ENCODE results near the gene M1AP. TPM values are rescaled to one million over a fixed set of nuclear protein-coding genes. Genes with fewer than 3 reads are reported as not detected.

Gene M1AP
- total and polyA plus RNA-seq, 2 donors, result 0.15 to 0.21 TPM

Other genes starting within 250 kb of the M1AP start
- 0.74 TPM for gene C2orf81, start 226.7 kb downstream of the M1AP start, total RNA-seq
- gene C2orf81, start 226.7 kb downstream of the M1AP start, polyA plus RNA-seq, result 4.9 TPM
- gene WDR54, start 226.6 kb downstream of the M1AP start, total RNA-seq, result 7.8 TPM
- 21.5 TPM for gene WDR54, start 226.6 kb downstream of the M1AP start, polyA plus RNA-seq
- 18.0 TPM for gene RTKN, start 206.4 kb downstream of the M1AP start, total RNA-seq
- 14.2 TPM for gene RTKN, start 206.4 kb downstream of the M1AP start, polyA plus RNA-seq
- gene INO80B, start 193.2 kb downstream of the M1AP start, total RNA-seq, result 13.5 TPM
- gene INO80B, start 193.2 kb downstream of the M1AP start, polyA plus RNA-seq, result 35.2 TPM
- gene WBP1, start 189.9 kb downstream of the M1AP start, total RNA-seq, result 23.1 TPM
- 99.3 TPM for gene WBP1, start 189.9 kb downstream of the M1AP start, polyA plus RNA-seq
- 28.4 TPM for gene MOGS, start 182.9 kb downstream of the M1AP start, total RNA-seq
- gene MOGS, start 182.9 kb downstream of the M1AP start, polyA plus RNA-seq, result 27.2 TPM
- 14.0 TPM for gene MRPL53, start 175.7 kb downstream of the M1AP start, total RNA-seq
- gene MRPL53, start 175.7 kb downstream of the M1AP start, polyA plus RNA-seq, result 75.2 TPM
- 28.2 TPM for gene CCDC142, start 165.3 kb downstream of the M1AP start, total RNA-seq
- gene CCDC142, start 165.3 kb downstream of the M1AP start, polyA plus RNA-seq, result 7.0 TPM
- 10.8 TPM for gene TTC31, start 165.2 kb downstream of the M1AP start, total RNA-seq
- 20.9 TPM for gene TTC31, start 165.2 kb downstream of the M1AP start, polyA plus RNA-seq
- 0.95 TPM for gene LBX2, start 148.7 kb downstream of the M1AP start, total RNA-seq
- gene LBX2, start 148.7 kb downstream of the M1AP start, polyA plus RNA-seq, result 0.95 TPM
- gene PCGF1, start 140.6 kb downstream of the M1AP start, total RNA-seq, result 21.7 TPM
- gene PCGF1, start 140.6 kb downstream of the M1AP start, polyA plus RNA-seq, result 19.2 TPM
- gene TLX2, start 133.9 kb downstream of the M1AP start, total RNA-seq, result 0.63 TPM
- gene TLX2, start 133.9 kb downstream of the M1AP start, polyA plus RNA-seq, result 0.51 TPM
- gene DQX1, start 122.1 kb downstream of the M1AP start, total RNA-seq, result 0.37 TPM
- 0.27 TPM for gene DQX1, start 122.1 kb downstream of the M1AP start, polyA plus RNA-seq
- gene AUP1, start 118.6 kb downstream of the M1AP start, total RNA-seq, result 57.7 TPM
- 112 TPM for gene AUP1, start 118.6 kb downstream of the M1AP start, polyA plus RNA-seq
- 25.1 TPM for gene HTRA2, start 118.4 kb downstream of the M1AP start, total RNA-seq
- 37.3 TPM for gene HTRA2, start 118.4 kb downstream of the M1AP start, polyA plus RNA-seq
- 14.6 TPM for gene LOXL3, start 94.4 kb downstream of the M1AP start, total RNA-seq
- gene LOXL3, start 94.4 kb downstream of the M1AP start, polyA plus RNA-seq, result 8.6 TPM
- gene DOK1, start 93.6 kb downstream of the M1AP start, total RNA-seq, result 6.0 TPM
- gene DOK1, start 93.6 kb downstream of the M1AP start, polyA plus RNA-seq, result 18.7 TPM
- 2.2 TPM for gene SEMA4F, start 5.9 kb upstream of the M1AP start, total RNA-seq
- 5.0 TPM for gene SEMA4F, start 5.9 kb upstream of the M1AP start, polyA plus RNA-seq
- gene HK2, start 185.8 kb upstream of the M1AP start, total RNA-seq, result 9.7 TPM
- gene HK2, start 185.8 kb upstream of the M1AP start, polyA plus RNA-seq, result 8.2 TPM

Measured in urinary bladder (tissue), 2 donors.